ENCODE measurements around the gene HOXB2. TPM values are rescaled to one million over a fixed set of nuclear protein-coding genes. Genes with fewer than 3 reads are reported as not detected.
A peak's percentile ranks its signal among the peaks of the same experiment; 100 is the strongest.
"Not testable (repeated sequence)": the region's sequence is repeated elsewhere in the genome, so short reads cannot be mapped to it uniquely, and the experiment has no call there.

HOXB2 gene
- total RNA-seq, 1 donor from 2014 or later = 4.1 TPM

DNA sequence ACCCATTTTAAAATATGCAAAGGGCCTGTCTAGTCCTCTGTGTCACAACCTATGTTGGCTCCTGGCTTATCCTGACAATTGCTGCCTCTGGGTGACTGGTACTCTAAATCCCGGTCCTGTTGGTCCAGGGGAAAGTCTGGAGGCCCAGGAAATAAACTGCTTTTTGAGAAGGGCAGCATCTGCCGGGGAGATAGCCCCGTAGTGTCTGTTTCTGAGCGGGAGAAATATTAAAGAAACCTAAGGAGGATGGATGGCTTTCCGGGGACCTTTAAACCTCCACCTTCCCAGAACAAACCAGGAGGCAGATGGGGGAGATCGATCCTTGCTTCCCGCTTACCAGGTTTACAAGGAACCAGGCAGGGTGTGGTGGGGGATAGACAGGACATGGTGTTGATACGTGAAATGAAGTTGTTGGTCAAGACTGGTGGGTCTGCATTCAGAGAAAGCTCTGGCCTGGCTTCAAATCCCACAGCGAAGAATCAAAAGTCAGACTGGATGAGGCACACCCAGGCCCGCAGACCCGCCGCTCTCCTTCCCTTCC lies 3.8 kb downstream of the HOXB2 start:
- no peak for DNase-seq

DNA sequence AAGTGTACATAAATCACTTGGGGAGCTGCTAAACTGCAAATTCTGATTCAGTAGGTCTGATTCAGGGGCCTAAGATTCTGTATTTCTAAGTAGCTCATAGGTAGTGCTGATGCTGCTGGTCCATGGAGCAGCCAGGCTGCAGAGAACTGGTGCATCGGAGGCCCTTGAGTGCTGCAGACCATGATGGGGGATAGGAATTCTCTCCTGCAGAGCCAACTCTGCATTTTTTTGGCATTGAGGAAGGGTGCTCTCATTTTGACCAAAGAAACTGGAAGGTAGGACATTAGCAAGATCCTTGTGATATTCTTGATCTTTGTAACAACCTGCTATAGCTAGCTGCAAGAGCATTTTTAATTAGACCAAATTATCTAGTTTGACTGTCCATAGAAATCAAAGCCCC lies 4.7 kb downstream of the HOXB2 start:
- DNase-seq = no peak

DNA sequence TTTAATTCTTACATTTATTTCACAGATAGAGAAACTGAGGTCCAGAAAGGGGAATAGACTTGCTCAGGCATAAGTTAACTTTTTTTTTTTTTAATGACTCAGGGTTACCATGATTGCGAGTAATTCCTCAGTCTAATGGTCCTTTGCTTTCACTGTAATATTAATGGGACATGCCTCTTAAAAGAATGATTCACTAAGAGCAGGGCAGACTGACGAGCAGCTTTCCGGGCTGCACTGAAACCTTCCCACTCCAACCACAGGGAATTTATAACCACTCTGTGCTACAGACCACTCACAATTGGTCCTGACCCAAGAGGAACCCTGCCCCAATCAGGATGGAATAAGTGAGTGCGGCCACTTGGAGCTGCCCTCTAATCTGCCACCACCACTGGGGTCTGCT lies 5.7 kb downstream of the HOXB2 start:
- no peak for DNase-seq

DNA sequence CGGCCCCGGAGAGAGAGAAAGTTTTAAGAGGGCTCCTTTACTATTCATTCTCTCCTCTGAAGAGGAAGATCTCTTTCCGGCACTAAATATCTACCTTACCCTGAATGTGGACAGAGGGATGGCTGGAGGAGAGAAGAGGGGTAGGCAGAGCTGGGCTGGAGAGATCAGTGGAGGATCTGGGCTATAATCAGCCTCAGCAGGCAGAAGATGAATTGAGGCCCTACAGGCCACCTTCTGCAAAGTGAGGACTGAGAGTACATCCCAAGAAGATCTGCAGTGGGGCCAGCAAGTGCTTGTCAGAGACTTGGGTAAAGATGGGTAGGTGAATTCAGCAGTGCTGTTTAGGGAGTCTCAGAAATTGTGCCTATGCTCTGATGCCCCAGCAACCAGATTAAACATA lies 7.6 kb downstream of the HOXB2 start:
- DNase-seq = no peak

DNA sequence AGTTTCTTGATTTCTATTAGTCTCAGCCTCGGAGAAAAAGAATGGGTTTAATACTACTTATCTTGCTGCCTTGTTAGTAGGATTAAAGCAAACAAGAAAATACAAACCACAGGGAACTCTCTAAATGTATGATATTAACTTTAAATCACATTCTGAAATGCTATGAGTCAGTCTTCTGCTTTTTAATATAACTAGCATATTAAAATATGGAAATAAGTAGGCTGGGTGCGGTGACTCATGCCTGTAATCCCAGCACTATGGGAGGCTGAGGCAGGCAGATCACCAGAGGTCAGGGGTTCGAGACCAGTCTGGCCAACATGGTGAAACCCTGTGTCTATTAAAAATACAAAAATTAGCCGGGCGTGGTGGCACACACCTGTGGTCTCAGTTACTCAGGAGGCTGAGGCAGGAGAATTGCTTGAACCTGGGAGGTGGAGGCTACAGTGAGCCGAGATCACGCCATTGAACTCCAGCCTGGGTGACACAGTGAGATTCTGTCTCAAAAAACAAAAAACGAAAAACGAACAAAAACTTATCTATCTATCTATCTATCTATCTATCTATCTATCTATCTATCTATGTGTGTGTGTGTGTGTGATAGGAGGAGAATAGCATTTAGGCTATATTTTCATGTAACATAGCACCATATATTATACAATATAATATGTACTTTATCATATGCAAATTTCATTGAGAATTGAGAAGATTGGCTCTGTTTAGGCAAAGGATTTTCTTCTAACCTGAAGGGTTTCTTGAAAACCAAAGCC lies 8.9 kb downstream of the HOXB2 start:
- DNase-seq = not testable (repeated sequence)

DNA sequence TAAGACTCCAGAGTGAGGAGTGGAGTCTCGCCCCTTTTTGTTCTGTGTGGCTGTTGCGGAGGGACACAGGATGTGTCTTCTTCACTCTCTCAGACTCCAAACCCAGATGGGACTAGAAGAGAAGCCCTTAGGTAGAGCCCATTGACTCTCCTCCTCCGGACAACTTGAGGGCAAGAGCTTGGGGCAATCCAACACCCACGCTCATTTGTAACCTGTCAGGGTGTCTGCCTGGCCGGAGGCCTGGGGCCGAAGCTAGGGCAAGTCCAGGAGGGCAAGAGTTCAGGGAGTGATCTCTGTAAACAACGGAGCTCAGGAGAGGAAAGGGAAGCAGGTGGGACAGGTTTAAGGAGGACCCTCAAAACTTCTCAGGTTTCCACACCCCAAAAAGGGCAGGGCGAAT lies 12.6 kb downstream of the HOXB2 start:
- DNase-seq = no peak

DNA sequence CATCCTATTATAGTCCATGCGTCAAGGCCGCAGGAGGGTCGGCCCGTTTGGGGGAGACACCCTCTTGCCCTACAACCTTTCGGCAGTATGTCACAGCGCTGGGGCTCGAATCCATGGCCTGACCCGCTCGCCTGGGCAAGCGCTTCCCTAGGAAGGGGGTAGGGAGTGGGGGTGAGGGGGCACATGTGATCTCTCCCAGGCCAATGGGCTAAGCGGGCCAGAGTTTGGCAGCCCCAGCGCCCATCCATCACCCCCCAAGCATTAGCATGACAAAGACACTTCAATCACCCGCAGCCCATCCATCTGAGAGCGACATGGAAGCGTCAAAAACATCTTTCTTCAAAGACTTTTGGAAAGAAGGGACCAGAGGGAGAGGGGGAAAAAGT lies 14.0 kb downstream of the HOXB2 start, which contains the start of gene HOXB1:
HOXB1 (minus strand) TSS at position 125 of the 386 bp plus-strand sequence; CDS start at position 18, 107 bp downstream.
- no peak for DNase-seq

DNA sequence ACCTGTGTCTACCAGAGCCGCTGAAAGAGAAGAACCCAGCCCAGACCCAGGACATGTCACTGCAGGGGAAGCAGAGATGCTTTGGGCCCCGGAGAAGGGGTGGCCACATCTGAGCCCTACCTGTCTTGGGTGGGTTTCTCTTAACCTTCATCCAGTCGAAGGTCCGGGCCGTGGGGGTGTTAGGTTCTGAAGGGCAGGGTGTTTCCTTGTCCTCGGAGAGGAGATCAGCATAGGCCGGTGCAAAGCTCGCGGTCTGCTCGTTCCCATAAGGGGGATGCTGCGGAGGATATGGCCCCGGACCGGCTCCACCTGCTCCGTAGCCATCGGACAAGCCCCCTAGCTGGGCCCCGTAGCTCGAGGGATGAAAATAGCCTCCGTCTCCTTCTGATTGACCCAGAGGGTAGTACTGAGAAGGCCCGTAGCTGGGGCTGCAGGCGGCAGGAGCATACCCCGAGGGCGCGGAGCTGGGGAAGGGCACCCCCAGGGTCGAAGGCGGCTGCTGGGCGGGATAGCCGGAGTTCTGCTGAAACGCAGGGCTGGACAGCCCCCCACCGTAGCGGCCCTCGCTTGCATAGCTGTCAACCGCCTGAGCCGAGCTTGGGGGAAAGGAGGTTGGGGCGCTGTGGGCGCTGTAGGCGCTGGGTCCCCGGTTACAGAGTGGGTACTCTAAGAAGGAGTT lies 14.6 kb downstream of the HOXB2 start:
- DNase-seq = no peak

DNA sequence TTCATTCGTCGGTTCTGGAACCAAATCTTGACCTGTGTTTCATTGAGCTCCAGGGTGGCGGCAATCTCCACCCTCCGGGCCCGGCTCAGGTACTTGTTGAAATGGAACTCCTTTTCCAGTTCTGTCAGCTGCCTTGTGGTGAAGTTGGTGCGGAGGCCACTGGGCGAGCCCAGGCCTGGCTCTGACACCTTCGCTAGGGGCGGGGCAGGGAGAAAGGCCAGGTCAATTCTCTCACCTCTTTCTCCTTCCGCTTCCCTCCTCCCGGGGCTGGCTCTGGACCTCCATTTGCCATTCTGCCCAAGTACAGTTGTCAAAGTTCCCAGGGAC lies 15.3 kb downstream of the HOXB2 start:
- no peak for DNase-seq

DNA sequence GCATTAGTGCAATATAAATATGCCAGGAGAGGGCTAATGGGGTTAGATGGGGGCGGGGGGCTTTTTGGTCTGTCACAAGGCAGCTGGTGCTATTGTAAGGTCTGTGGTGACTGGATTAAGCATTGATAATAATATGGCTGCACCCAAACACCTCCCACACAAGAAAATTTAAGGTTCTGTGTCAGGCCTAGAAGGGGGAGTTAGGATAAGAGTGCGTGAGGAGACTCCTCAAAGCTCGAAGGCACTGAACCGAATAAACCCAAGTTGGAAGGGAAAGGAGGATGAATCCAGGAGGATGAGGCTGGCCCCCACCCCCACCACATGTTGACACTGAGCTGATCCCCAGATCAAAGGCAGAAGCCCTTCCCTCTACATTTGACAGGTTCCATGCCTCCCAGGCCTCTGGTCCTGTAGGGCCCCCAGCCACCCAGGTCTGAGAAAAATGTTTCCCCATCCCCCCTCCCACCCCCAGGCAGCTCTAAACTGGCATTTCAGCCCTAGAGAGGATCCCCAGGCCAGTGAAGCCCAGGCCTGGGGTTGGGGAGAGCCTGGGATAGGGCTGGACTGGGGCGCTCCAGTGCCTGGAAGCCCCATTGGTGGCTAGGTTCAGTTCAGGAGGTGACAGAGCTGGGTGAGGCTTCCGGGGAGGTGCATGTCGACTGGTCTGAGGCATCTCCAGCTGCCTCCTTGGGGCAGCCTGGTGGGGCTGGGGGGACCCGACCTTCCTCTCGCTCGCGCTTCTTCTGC lies 15.8 kb downstream of the HOXB2 start:
- DNase-seq = no peak

DNA sequence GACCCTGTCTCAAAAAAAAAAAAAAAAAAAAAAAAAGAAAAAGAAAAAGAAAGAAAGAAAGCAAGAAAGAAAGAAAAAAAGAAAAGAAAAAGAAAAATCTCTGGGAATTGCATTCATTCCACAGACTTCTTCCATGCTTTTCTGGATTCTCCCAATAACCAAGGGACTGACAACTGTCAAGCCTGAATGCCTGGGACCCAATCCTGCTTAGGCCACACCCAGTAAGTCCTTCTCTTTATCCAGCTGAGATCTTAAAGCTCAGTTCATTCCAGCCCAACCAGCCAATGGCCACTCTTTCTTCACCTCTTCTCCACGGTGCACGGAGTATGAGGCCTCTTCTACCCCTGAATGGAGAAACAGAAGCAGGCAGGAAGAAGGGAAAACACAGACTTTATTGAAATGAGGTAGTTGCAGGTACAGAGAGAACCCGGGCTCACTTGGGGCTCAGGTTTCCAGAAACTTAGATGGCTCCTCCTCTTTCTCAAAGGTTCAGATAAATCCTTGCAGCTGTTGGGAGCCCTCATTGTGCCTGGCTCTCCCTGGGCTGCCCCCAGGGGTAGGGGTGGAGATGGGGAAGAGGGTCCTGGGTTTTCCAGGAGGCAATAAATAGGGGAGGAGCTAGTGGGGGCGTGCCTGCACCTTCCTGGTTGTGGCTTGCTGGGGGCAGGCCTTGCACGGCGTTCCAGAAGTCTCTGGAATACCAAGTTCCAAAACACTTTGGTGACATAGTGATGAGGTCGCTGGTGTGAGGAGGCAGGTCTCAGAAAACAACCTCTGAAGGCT lies 16.6 kb downstream of the HOXB2 start:
- peak; percentile 22 for DNase-seq

DNA sequence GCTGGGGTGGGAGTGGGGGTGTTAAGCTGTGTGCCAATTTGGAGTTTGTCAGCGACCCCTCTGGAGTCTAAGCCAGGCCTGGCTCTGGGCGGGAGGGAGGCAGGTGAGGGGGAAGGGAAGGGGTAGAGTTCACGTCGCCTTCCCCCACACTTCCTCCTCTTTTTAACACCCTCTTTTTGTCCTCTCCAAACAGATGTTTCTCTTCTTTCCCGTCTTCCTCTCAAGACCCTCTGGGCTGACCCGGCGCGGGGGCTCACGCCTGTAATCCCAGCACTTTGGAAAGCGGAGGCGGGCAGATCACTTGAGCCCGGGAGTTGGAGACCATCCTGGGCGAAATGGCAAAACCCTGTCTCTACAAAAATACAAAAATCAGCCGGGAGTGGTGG lies 17.4 kb downstream of the HOXB2 start:
- DNase-seq = no peak

DNA sequence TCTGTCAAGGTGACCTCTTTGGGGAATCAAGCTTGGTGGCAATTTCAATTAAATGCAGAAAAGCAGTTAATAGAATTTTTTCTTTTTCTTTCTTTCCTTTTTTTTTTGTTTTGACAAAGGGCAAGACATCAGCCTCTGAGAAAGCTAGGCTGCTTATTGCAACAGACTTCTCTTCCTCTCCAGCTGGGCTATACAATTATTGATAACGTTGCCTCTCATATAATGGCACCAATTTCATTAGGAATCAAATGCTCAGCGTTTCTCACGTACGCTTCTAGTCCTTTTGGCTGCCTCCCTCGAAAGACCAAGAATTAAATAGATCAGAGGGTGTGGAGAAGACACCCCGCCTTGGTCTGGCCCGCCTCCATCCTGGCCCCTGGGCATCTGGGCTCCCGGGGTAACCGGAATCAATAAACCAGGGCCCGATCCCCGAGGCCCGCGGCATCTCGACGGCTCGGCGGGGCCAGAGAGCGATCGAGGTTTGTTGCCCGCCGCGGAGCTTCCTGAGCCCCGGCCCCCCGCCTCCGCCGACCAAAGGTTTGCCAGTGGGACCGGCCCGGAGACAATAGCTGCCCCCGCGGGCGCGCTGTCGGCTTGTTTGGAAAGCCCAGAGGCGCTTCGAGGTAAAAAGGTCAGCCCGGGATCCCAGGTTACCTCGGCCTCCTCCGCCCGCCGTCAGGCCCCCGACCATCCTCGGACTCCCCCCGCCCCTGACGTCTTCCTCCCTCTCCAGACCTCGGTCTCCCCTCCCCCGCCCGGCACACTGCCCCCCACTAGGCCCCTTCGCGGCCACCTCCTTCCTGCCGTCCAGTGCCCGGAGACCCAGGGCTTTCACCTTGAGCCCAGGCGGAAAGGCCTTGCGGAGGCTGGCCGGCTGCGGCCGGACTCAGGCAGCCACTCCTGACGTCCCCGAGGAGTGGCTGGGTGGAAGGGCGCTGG lies 18.0 kb downstream of the HOXB2 start:
- no peak for DNase-seq

DNA sequence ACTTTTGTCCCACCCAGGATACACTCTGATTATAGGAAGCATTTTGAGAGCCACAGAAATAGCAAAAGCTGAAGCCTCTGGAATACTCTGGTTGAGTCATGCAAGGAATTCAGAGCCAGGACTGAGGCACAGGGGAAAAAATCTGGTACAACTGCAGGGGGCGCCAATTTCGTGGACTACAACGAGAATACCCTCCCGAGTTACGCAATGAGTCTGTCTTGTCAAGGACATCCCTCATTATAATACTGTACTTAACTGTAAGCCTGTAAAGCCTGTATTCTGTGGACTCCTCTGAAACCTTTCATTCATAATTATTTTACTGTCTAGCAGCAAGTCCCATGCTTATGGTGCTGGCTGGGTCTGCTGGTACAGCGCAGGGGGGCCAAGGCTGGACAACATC lies 21.9 kb downstream of the HOXB2 start:
- DNase-seq = no peak

DNA sequence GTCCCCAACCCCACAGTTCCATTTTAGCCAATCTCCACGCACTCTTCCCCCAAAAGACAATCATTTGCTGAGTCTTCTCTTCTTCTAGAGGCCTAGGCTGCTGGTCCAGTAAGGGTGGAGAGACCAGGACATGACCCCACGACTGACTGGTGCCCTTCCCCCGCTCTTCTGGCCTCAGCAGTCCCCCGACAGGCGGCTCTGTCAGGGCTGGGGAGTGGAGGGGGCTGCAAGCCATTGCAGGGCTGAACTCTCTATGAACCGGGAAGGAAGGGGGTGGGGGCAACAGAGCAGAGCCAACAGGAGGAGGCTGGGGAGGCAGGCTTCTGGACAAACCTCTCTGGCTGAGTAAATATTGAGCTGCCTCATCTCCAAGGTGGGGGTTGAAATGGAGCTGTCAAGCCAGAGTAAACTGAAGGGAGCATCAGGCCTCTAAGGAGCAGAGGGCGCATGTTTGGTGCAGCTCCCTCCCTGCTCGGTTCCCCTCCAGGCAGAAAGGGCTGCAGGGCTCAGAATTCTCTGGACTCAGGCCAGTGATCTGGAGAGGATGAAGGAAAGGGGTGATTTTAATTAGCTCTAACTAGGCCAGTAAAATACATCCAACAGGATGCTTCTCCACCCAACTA lies 22.8 kb downstream of the HOXB2 start:
- DNase-seq = peak; percentile 40

DNA sequence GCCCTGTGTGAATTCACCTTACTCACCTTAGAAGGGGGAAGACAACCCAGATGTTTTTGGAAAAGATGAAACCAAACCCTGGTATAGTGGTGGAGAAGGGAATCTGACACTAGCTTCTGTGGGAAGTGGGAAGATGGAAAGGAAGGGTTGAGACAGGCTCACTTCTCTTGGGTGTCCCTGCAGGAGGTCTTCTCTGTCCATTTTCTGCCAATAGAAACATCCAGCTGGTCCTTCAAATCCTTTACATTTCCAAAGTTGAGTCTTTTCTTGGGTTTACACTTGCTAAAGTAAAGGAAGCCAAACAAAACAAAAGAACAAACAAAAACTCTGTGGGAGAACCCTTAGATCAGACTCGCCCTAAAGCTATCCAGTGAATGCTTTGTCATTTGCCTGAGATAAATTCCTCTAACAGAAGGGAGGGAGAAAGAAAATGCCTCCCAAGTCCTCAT lies 24.3 kb downstream of the HOXB2 start:
- DNase-seq = no peak

DNA sequence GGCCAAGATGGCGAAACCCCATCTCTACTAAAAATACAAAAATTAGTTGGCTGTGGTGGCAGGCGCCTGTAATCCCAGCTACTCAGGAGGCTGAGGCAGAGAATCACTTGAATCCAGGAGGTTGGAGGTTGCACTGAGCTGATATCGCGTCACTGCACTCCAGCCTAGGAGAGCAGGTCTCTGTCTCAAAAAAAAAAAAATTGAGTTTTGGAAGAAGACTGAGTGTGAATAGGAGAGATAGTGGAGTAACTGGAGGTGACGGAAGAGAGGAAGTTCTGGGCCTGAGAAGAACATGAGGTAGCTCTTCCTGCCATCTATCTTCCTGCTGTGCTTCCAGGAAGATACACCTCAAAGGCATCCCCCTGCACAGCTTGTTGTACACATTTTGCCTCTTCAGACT lies 25.5 kb downstream of the HOXB2 start:
- DNase-seq = no peak

DNA sequence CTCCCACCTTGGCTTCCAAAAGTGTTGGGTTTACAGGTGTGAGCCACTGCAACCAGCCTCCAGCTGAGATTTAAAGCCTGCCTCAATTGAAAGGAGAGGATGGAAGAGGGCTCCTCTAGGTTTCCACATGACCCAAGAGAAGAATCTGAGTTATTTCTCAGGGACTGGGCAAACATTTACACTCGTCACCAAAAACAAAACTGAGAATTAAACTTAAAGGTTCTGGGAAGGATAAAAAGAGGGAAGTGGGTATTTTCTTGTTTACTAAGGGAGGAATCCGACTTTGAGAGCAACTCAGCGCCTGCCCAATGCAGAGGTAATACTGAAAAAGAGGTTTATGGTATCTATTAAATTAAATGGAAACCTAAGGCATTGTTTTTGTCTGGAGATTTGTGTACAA lies 27.4 kb downstream of the HOXB2 start:
- DNase-seq = no peak

DNA sequence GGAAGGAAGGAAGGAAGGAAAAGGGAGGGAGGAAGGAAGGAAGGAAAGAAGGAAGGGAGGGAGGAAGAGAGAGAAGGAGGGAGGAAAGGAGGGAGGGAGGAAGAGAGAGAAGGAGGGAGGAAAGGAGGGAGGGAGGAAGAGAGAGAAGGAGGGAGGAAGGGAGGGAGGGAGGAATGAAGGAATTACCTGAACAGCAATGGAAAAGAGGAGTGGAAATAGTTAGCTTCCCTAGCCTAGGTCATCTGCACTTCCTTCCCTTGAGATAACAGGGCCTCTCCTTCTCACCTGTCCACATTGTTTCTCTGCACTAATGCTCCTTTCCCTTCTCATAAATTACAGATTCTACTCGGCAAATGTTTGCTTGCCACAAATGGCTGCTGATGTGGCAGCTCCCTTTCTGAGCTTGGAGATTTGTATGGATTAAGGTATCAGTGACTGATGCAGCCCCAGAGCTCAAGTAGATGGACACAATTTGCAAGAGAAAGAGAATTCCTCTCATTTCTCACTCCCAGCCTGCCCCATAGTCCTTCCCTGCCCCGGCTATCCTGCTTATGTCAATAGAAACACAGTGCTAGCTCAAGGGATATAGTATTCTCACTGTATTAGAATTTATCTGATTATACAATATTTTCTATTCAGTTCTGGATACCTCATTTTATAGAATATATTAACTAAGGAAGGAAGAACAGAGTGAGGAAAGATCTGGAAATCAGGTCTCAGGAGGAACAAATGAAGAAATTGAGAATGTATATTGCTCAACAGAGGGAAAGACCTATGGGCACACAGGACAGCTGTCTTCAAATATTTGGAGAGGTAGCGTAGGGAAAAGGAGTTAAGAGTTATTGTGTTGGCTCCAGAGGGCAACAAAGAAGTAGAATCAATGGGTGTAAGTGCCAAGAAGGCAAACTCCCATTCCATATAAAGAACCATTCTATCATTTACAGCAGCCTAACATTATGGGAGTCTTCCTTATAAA lies 28.7 kb downstream of the HOXB2 start:
- DNase-seq = no peak
